Activated CD4-positive, alpha-beta T cell treated with anti-CD3 and anti-CD28 coated beads for 36 hours (primary cell): Measurements from ENCODE around the gene CFAP157. TPM values are rescaled to one million over a fixed set of nuclear protein-coding genes. Genes with fewer than 3 reads are reported as not detected.
A peak's percentile ranks its signal among the peaks of the same experiment; 100 is the strongest.

Source experiments
- ATAC-seq: fragments of 200-7000 bp; cut with Tn5 transposase; one replicate; pipeline ENCODE4 v1.10.0; 2021; ENCODE audit warnings: mild to moderate bottlenecking, moderate library complexity
- CTCF ChIA-PET: fragments of 350-600 bp; sonication (Branson Sonifier 250); formaldehyde crosslinking; loops from one replicate; lab custom pipeline; 2021; ENCODE audit warnings: antibody characterized with exemption; lab: Charles Lee
- POLR2A ChIA-PET: fragments of 350-600 bp; sonication (Branson Sonifier 250); formaldehyde crosslinking; loops from one replicate; lab custom pipeline; 2021; ENCODE audit warnings: antibody characterized with exemption, inconsistent platforms; lab: Charles Lee
- DNase-seq: peaks from one replicate; pipeline ENCODE4 v3.0.0-alpha.2; 2020
- H3K27ac Mint-ChIP-seq: one replicate; pipeline ENCODE4 v1.8.0; 2021; ENCODE audit warnings: mixed read lengths
- H3K27me3 Mint-ChIP-seq: one replicate; pipeline ENCODE4 v1.8.0; 2021; ENCODE audit warnings: mixed read lengths
- H3K36me3 Mint-ChIP-seq: one replicate; pipeline ENCODE4 v1.8.0; 2021; ENCODE audit warnings: low read depth, mixed read lengths
- H3K4me1 Mint-ChIP-seq: one replicate; pipeline ENCODE4 v1.8.0; 2021; ENCODE audit warnings: mixed read lengths
- H3K4me3 Mint-ChIP-seq: one replicate; pipeline ENCODE4 v1.8.0; 2021; ENCODE audit warnings: mild to moderate bottlenecking, moderate library complexity, mixed read lengths
- H3K9me3 Mint-ChIP-seq: one replicate; pipeline ENCODE4 v1.8.0; 2021; ENCODE audit warnings: low read depth, mixed read lengths
- intact Hi-C, 2 experiments: fragments of 100-400 bp; cut with DNase I in 1 of 2; cut with micrococcal nuclease in 1 of 2; formaldehyde crosslinking; loops; one replicate each; pipeline versions ENCODE4 v1.14.2 to v1.15.1; 2022 to 2024; cut with DNase I, micrococcal nuclease
- total RNA-seq, 2 experiments: library from RNA; stranded (reverse); gene quantifications; one replicate each; pipeline ENCODE4 v1.2.3, GENCODE V29; 2021

Gene CFAP157
- total RNA-seq, 2 experiments from 2014 or later: not detected

- H3K27ac Mint-ChIP-seq: no peak overlapping the region
- peaks cover 20% of the 10 kb centered on the region for H3K4me1 Mint-ChIP-seq
- POLR2A ChIA-PET: no interaction called here
- no peaks in the 10 kb centered on the region for H3K9me3 Mint-ChIP-seq
- H3K36me3 Mint-ChIP-seq: no peaks in the 10 kb centered on the region
- no peak overlapping the region for H3K4me3 Mint-ChIP-seq
- ATAC-seq: no peak
- intact Hi-C loops: loop anchor here (5.0 kb wide), 3 partner anchors 215 to 800 kb away; partner anchors contain the start of genes COQ4 (in 1 of the 2) and TRUB2 (in 1 of the 2)
- DNase-seq: no peak
- CTCF ChIA-PET: interaction anchor here (0.6 to 1.1 kb wide), 4 partner anchors 11 to 139 kb away, joined by 3 to 4 read pairs (median 3); no protein-coding TSS in a partner anchor
- H3K27me3 Mint-ChIP-seq: no peaks in the 10 kb centered on the region
Measured at GRCh38 chr9:127717766-127718165, 11.0 kb downstream of the CFAP157 start.

GRCh38 chr9:127720031-127720864, 13.5 kb downstream of the CFAP157 start:
- Mint-ChIP-seq H3K27me3 (no peaks in the 10 kb centered on the region), H3K4me1 (peaks cover 16% of the 10 kb centered on the region), H3K9me3 (no peaks in the 10 kb centered on the region), H3K27ac (peak overlapping the region; percentile 45), H3K4me3 (no peak overlapping the region), H3K36me3 (no peaks in the 10 kb centered on the region)
- no peak for DNase-seq
- intact Hi-C loops: no loop called here
- CTCF ChIA-PET: interaction anchor here (0.7 kb wide), 1 partner anchor 201 kb away, joined by 3 read pairs; no protein-coding TSS in a partner anchor
- no peak for ATAC-seq
- POLR2A ChIA-PET: interaction anchor here (0.7 kb wide), 1 partner anchor 11 kb away, joined by 3 read pairs; no protein-coding TSS in a partner anchor

- H3K27me3 Mint-ChIP-seq: no peaks in the 10 kb centered on the region
- DNase-seq (no peak), ATAC-seq (no peak)
- CTCF ChIA-PET: interaction anchor here (1.5 kb wide), 1 partner anchor 14 kb away, joined by 7 read pairs; the partner anchor contains the start of gene TOR2A
- no peak overlapping the region for H3K4me3 Mint-ChIP-seq
- H3K36me3 Mint-ChIP-seq: no peaks in the 10 kb centered on the region
- intact Hi-C loops: no loop called here
- POLR2A ChIA-PET: no interaction called here
- H3K27ac Mint-ChIP-seq: no peak overlapping the region
- peaks cover 16% of the 10 kb centered on the region for H3K4me1 Mint-ChIP-seq
- H3K9me3 Mint-ChIP-seq: no peaks in the 10 kb centered on the region
Measured at GRCh38 chr9:127720865-127721227, 14.1 kb downstream of the CFAP157 start.

DNA sequence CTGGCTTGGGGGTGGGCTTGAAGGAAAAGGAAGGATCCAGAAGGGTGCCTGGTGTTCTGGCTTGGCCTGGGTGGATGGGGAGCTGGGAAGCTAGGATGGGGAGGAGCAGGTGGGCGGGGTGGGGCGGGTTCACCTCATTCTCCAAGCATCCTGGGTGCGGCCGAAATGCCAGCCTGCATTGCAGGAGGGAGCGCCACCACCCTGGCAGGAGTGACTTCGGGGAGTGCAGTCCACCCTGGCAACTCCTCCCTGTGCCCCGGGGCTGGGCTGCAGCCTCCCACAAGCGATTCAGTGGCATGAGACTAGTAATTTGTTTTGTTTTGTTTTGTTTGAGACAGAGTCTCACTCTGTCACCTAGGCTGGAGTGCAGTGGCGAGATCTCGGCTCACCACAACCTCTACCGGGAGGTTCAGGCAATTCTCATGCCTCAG, 14.6 kb downstream of the CFAP157 start:
- ChIA-PET CTCF (interaction anchor here (0.7 to 1.5 kb wide), 2 partner anchors 13 to 93 kb away, joined by 3 to 7 read pairs; partner anchors contain the start of gene TOR2A), POLR2A (no interaction called here)
- no peaks in the 10 kb centered on the region for H3K36me3 Mint-ChIP-seq
- H3K27me3 Mint-ChIP-seq: no peaks in the 10 kb centered on the region
- no peaks in the 10 kb centered on the region for H3K9me3 Mint-ChIP-seq
- H3K27ac Mint-ChIP-seq: no peak overlapping the region
- intact Hi-C loops: no loop called here
- H3K4me1 Mint-ChIP-seq: peaks cover 11% of the 10 kb centered on the region
- no peak for ATAC-seq
- no peak for DNase-seq
- no peak overlapping the region for H3K4me3 Mint-ChIP-seq

DNA sequence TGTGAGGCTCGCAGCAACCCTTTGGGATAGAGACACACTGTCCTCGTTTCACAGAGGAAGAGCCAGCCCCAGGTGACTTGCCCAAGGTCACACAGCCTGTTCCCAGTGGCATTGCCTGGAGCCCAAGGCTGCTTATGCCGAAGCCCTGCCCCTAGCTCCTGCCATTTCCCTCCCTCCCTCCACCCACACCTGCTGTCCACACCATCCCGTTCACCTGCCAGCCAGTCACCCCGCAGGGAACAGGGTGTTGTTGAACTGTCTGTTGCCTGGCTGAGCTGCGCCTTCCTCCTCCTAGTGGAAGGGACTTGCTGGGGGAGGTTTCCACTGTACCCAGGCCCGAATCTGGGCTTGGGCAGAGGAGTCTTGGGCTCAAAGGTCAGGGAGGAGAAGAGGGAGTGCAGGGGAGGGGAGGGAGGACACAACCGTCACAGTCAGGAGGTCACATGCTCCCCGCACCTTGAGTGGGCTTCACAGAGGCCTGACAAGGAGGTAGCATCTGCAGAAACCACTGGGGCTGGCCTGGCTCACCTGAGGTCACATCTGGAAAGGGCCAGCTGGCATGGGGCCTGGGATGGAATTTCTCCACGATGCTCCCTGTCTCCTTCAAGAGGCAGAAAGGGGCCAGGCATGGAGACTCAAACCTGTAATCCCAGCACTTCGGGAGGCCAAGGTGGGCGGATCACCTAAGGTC, 15.4 kb downstream of the CFAP157 start:
- ChIA-PET CTCF (interaction anchor here (1.5 kb wide), 1 partner anchor 12 kb away, joined by 7 read pairs; the partner anchor contains the start of gene TOR2A), POLR2A (no interaction called here)
- intact Hi-C loops: no loop called here
- no peak overlapping the region for H3K4me3 Mint-ChIP-seq
- ATAC-seq: no peak
- no peaks in the 10 kb centered on the region for H3K9me3 Mint-ChIP-seq
- H3K27me3 Mint-ChIP-seq: no peaks in the 10 kb centered on the region
- DNase-seq: no peak
- no peak overlapping the region for H3K27ac Mint-ChIP-seq
- no peaks in the 10 kb centered on the region for H3K36me3 Mint-ChIP-seq
- H3K4me1 Mint-ChIP-seq: peaks cover 11% of the 10 kb centered on the region

DNA sequence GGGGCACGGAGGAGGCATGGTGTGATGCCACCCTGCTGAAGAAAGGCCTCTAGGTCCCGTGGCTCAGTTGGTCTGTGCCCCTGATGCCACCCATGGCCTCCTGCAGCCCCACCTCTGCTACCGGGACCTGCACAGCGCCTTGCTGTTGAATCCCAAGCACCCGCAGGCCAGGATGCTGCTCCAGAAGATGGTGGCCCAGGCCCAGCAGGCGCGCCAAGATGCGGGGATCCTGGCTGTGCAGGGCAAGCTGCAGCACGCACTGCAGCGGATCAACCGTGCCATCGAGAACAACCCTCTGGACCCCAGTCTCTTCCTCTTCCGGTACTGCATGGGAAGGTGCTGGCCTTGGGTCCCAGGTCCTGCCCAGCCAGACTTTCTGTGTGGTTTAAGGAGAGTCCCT, 16.2 kb downstream of the CFAP157 start:
- Mint-ChIP-seq H3K4me1 (peaks cover 11% of the 10 kb centered on the region), H3K27ac (no peak overlapping the region), H3K27me3 (no peaks in the 10 kb centered on the region), H3K4me3 (no peak overlapping the region), H3K36me3 (no peaks in the 10 kb centered on the region), H3K9me3 (no peaks in the 10 kb centered on the region)
- intact Hi-C loops: no loop called here
- ChIA-PET POLR2A (no interaction called here), CTCF (no interaction called here)
- DNase-seq (no peak), ATAC-seq (no peak)

- intact Hi-C loops: no loop called here
- POLR2A ChIA-PET: no interaction called here
Measured at GRCh38 chr9:127723444-127723843, 16.7 kb downstream of the CFAP157 start.

GRCh38 chr9:127724012-127724411, 17.2 kb downstream of the CFAP157 start:
- Mint-ChIP-seq H3K27ac (no peak overlapping the region), H3K4me1 (peaks cover 11% of the 10 kb centered on the region), H3K9me3 (no peaks in the 10 kb centered on the region), H3K27me3 (no peaks in the 10 kb centered on the region), H3K36me3 (no peaks in the 10 kb centered on the region), H3K4me3 (no peak overlapping the region)
- intact Hi-C loops: no loop called here
- ChIA-PET POLR2A (no interaction called here), CTCF (interaction anchor here (0.6 kb wide), 1 partner anchor 198 kb away, joined by 3 read pairs; no protein-coding TSS in a partner anchor)
- DNase-seq (no peak), ATAC-seq (no peak)

More at GRCh38 chr9:127723444-127723843, 16.7 kb downstream of the CFAP157 start:
- ATAC-seq (no peak), DNase-seq (no peak)
- CTCF ChIA-PET: no interaction called here
- Mint-ChIP-seq H3K36me3 (no peaks in the 10 kb centered on the region), H3K9me3 (no peaks in the 10 kb centered on the region), H3K27ac (no peak overlapping the region), H3K4me1 (peaks cover 11% of the 10 kb centered on the region), H3K27me3 (no peaks in the 10 kb centered on the region), H3K4me3 (no peak overlapping the region)

GRCh38 chr9:127726871-127727270, 20.1 kb downstream of the CFAP157 start:
- POLR2A ChIA-PET: no interaction called here
- H3K9me3 Mint-ChIP-seq: no peaks in the 10 kb centered on the region
- DNase-seq (no peak), ATAC-seq (no peak)
- H3K4me1 Mint-ChIP-seq: no peaks in the 10 kb centered on the region
- CTCF ChIA-PET: interaction anchor here (0.6 to 1.0 kb wide), 2 partner anchors 8 to 37 kb away, joined by 3 to 4 read pairs; no protein-coding TSS in a partner anchor
- H3K27me3 Mint-ChIP-seq: no peaks in the 10 kb centered on the region
- H3K27ac Mint-ChIP-seq: no peak overlapping the region
- H3K4me3 Mint-ChIP-seq: no peak overlapping the region
- no peaks in the 10 kb centered on the region for H3K36me3 Mint-ChIP-seq
- intact Hi-C loops: no loop called here

GRCh38 chr9:127728808-127729207, 22.0 kb downstream of the CFAP157 start:
- CTCF ChIA-PET: interaction anchor here (0.6 to 1.3 kb wide), 5 partner anchors 11 to 256 kb away, joined by 3 to 4 read pairs (median 3); no protein-coding TSS in a partner anchor
- intact Hi-C loops: no loop called here
- H3K9me3 Mint-ChIP-seq: no peaks in the 10 kb centered on the region
- no peak overlapping the region for H3K4me3 Mint-ChIP-seq
- DNase-seq (no peak), ATAC-seq (no peak)
- no peak overlapping the region for H3K27ac Mint-ChIP-seq
- H3K36me3 Mint-ChIP-seq: no peaks in the 10 kb centered on the region
- POLR2A ChIA-PET: interaction anchor here (0.6 kb wide), 2 partner anchors 109 to 187 kb away, joined by 3 to 4 read pairs; no protein-coding TSS in a partner anchor
- no peaks in the 10 kb centered on the region for H3K27me3 Mint-ChIP-seq
- H3K4me1 Mint-ChIP-seq: no peaks in the 10 kb centered on the region
